Muscle layer of colon (tissue), 2 donors: Measurements from ENCODE around the gene GPR34.
"Not testable (repeated sequence)": the region's sequence is repeated elsewhere in the genome, so short reads cannot be mapped to it uniquely, and the experiment has no call there.

ENCODE experiments used
- H3K27ac ChIP-seq: one replicate; pipeline ENCODE4 v1.7.0; 2013; ENCODE audit warnings: low read depth, mild to moderate bottlenecking, low read length, moderate library complexity
- H3K27me3 ChIP-seq, 2 donors: one replicate each; pipeline ENCODE4 v1.7.0; 2013; ENCODE audit warnings: low read length in 2 of 2, mild to moderate bottlenecking in 2 of 2; ENCODE audit not compliant: insufficient read depth in 2 of 2, control insufficient read depth in 1 of 2
- H3K36me3 ChIP-seq: one replicate; pipeline ENCODE4 v1.7.0; 2013; ENCODE audit warnings: mild to moderate bottlenecking, low read length; ENCODE audit not compliant: insufficient read depth
- H3K4me1 ChIP-seq: one replicate; pipeline ENCODE4 v1.7.0; 2013; ENCODE audit warnings: mild to moderate bottlenecking, low read length; ENCODE audit not compliant: insufficient read depth
- H3K4me3 ChIP-seq, 2 donors: one replicate each; pipeline ENCODE4 v1.7.0; 2013; ENCODE audit warnings: low read length in 2 of 2, low read depth in 1 of 2, mild to moderate bottlenecking in 1 of 2, moderate library complexity in 1 of 2
- H3K9ac ChIP-seq: one replicate; pipeline ENCODE4 v1.7.0; 2013; ENCODE audit warnings: low read length
- H3K9me3 ChIP-seq: one replicate; pipeline ENCODE4 v1.7.0; 2013; ENCODE audit warnings: mild to moderate bottlenecking, low read length
- donor health status: abdominal sarcoma.
- donor health status: Adenocarcinoma of cecum.

Gene GPR34, protein sequence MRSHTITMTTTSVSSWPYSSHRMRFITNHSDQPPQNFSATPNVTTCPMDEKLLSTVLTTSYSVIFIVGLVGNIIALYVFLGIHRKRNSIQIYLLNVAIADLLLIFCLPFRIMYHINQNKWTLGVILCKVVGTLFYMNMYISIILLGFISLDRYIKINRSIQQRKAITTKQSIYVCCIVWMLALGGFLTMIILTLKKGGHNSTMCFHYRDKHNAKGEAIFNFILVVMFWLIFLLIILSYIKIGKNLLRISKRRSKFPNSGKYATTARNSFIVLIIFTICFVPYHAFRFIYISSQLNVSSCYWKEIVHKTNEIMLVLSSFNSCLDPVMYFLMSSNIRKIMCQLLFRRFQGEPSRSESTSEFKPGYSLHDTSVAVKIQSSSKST

DNA sequence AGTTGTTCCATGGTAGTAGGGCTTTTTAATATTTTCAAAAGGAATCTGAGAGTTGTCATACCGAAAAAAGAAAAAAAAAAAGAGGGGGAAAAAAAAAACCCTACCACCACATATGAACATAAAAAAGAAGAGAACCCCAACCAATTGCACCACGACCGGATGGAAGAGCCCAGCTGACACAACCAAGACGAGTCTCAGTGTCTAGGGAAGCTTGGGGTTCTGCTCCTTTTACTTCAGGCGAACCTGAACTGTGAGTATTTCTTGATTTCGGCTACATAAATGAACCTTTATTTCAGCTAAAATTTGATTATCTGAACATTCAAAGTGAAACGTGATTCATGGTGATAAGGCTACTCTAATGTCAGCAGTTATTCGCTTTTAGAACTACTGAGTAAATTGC is at the start of gene GPR34:
GPR34 (plus strand) TSS at position 139 of the 400 bp plus-strand sequence. CDS start 6,661 bp downstream, outside the sequence.
- Histone ChIP-seq H3K4me3 (no peak within 1 kb of the TSS), H3K27ac (no peak within 1 kb of the TSS)

DNA sequence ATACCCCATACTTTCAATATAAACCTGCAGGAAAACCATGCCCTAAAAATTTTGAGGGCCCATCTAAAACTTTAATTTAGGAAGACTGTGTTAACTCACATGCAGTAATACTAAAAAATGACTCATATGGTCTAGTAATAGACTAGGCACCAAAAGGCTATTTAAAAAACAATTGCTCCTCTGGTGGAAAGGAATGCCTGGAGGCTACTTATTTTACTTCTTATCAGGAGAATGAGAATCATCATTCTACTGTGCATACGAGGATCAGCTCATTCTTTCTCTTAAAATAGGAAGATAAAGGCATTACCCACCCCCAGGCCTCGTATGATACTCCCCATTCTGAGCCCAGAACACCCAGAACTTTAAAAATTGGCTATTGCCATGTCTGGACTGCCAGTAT is 42.6 kb upstream of the GPR34 start:
- H3K36me3 ChIP-seq, H3K27me3 ChIP-seq, H3K4me1 ChIP-seq, H3K9ac ChIP-seq, H3K27ac ChIP-seq, H3K9me3 ChIP-seq, H3K4me3 ChIP-seq: not testable (repeated sequence)

More for the DNA sequence above, at the start of gene GPR34:
- Histone ChIP-seq H3K9me3 (no peaks in the 10 kb centered on the region), H3K36me3 (no peaks in the 10 kb centered on the region), H3K27me3 (no peaks in the 10 kb centered on the region), H3K9ac (no peak within 1 kb of the TSS), H3K4me1 (no peaks in the 10 kb centered on the region)

DNA sequence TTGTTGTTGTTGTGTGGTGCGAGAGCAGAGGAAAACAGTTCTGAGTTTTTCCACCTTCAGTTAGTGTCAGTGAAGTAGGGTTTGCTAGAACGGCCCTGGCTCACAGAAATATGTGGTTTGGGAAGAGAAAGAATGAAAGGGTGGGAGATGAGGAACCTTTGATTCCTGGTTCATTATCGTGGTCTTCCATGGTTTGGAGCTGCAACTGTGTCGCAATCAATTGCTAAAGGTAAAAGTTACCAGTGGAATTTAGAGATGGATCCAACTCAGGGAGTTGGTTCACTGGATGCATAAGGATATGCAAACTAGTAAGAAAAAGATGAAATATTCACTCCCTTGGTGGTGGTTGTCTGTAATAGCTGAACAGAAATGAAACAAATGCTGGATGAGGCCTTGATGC is 35.6 kb upstream of the GPR34 start:
- no peaks in the 10 kb centered on the region for H3K9me3 ChIP-seq
- H3K36me3 ChIP-seq, result peaks cover under 1% of the 10 kb centered on the region
- H3K4me1 ChIP-seq, result no peaks in the 10 kb centered on the region
- H3K27ac ChIP-seq, result no peak overlapping the region
- no peak overlapping the region for H3K9ac ChIP-seq
- H3K4me3 ChIP-seq, result no peak overlapping the region
- peaks cover 0 to 5% of the 10 kb centered on the region in 2 donors for H3K27me3 ChIP-seq

DNA sequence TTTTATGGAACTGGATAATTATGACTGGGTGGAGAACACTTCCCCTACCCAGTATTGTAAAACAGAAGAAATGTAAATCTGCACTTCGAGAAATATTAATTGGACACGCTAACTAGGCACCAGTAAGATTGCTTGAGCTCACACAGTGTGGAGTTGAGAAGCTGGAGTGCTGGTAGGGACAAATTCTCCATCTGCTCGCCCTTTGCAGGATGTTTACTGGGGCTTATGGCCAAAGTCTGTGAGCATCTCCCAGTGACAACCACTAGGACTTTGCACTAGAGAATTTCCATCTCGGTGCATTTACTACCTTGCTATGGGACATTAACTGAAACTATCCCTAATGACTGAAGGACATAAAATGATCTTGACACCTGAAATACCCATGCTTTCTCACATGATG is 33.7 kb upstream of the GPR34 start:
- H3K27ac ChIP-seq, result no peak overlapping the region
- no peaks in the 10 kb centered on the region for H3K4me1 ChIP-seq
- no peak overlapping the region for H3K4me3 ChIP-seq
- H3K9me3 ChIP-seq, result no peaks in the 10 kb centered on the region
- H3K36me3 ChIP-seq, result peaks cover 7% of the 10 kb centered on the region
- H3K27me3 ChIP-seq, result peaks cover 0 to 5% of the 10 kb centered on the region in 2 donors
- H3K9ac ChIP-seq, result no peak overlapping the region

DNA sequence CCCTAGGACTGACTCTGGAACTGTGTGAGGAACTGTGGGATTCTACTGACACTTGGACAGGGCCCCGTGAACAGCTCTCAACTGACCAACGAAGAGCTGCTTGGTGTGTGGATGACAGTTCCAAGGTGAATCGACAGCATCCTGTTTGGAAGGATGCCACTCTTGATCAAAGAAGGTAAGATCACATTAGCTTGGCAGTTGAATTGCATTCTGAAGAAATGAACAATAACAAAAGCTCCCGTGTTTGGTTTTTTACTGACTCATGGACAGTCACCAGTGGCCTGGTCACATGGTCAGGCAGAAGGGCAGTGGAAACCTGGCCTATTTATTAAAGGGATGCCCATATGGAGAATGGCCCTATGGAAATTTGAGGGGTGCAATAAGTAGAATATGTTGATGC is 33.1 kb upstream of the GPR34 start:
- Histone ChIP-seq H3K4me3 (no peak overlapping the region), H3K9me3 (no peaks in the 10 kb centered on the region), H3K36me3 (peaks cover 7% of the 10 kb centered on the region), H3K9ac (no peak overlapping the region), H3K4me1 (no peaks in the 10 kb centered on the region), H3K27ac (no peak overlapping the region), H3K27me3 (peaks cover 0 to 5% of the 10 kb centered on the region in 2 donors)

DNA sequence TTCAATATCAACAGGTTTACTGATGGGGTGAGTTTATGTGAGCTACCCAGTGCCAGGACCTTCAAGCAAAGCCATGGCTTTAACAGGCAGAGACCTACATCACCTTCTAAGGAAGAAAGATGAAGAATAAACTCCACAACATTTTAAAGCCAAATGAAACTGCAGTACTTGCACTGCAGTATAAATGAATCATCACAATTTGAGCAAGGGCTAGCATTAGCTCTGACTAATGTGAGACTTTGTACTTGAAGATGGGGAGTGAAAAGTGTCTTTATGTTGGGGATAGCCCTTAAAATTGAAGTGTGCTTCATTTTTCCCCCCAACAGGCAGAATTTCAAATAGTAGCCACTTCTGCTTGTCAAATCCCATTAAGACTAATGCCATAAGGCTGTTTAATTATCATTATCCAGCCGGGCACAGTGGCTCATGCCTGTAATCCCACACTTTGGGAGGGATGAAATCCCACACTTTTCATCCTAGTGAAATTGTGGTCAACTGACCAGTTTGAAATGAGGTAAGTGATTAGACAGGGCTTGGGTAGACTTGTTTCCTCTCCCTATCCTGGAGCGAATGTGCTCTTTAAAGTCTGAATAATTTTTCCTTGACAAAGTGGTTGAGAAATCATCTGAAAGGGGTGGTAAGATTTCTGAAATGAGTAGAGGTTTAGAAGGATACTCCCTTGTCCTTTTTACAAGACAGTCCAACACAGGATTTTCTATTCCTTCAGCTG is 27.2 kb upstream of the GPR34 start:
- H3K4me3 ChIP-seq, result no peak overlapping the region
- H3K27ac ChIP-seq, result no peak overlapping the region
- peaks cover 2% of the 10 kb centered on the region for H3K4me1 ChIP-seq
- H3K9me3 ChIP-seq, result no peaks in the 10 kb centered on the region
- H3K27me3 ChIP-seq, result no peaks in the 10 kb centered on the region
- peak overlapping the region; percentile 17 for H3K9ac ChIP-seq
- peaks cover 7% of the 10 kb centered on the region for H3K36me3 ChIP-seq

DNA sequence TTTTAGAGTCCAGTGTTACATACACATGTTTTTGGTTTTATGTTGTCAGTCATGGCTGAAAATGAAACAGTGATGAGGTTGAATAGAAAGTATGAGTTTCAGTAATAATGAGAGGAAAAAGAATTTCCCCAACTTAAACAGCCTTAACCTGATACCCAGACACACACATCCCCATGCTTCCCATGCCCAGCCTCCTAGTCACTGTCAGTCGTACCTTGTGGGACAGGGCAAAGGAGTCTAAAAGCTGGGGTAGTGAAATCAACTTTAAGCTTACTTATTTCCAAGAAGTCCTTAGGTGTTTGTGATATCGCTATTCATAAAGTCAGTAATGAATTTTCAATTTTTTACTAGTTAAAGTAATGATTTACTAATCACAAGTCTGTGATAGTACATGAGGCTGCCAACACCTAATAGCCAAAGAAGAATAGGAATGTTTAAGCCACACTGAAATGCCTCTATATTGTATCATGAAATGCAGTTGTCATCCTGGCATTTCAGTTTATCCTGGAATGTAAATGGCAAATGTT is 24.3 kb upstream of the GPR34 start:
- H3K27ac ChIP-seq, result no peak overlapping the region
- no peaks in the 10 kb centered on the region for H3K36me3 ChIP-seq
- no peaks in the 10 kb centered on the region for H3K27me3 ChIP-seq
- no peak overlapping the region for H3K9ac ChIP-seq
- H3K4me1 ChIP-seq, result peaks cover 5% of the 10 kb centered on the region
- H3K9me3 ChIP-seq, result no peaks in the 10 kb centered on the region
- H3K4me3 ChIP-seq, result no peak overlapping the region

DNA sequence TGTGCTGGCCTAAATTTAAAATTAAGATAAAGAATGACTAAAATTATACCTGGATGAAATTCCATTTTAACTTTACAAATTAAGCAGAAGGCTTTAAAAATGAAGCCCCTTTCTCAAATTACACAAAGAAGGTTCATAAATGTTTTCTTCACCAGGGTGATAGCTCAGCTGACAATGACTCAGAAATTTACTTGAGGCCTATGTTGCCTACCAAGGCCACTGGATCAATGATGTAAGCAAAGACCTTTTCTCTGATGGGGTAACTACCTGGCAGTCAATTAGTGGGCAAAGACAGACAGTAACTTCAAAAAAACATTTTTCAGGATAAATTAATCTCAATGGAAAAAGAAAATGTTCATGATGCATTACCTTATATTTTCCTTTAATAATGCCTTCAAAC is 23.9 kb upstream of the GPR34 start:
- no peak overlapping the region for H3K9ac ChIP-seq
- no peaks in the 10 kb centered on the region for H3K36me3 ChIP-seq
- no peak overlapping the region for H3K4me3 ChIP-seq
- H3K27me3 ChIP-seq, result no peaks in the 10 kb centered on the region
- H3K27ac ChIP-seq, result no peak overlapping the region
- H3K9me3 ChIP-seq, result no peaks in the 10 kb centered on the region
- peaks cover 5% of the 10 kb centered on the region for H3K4me1 ChIP-seq

DNA sequence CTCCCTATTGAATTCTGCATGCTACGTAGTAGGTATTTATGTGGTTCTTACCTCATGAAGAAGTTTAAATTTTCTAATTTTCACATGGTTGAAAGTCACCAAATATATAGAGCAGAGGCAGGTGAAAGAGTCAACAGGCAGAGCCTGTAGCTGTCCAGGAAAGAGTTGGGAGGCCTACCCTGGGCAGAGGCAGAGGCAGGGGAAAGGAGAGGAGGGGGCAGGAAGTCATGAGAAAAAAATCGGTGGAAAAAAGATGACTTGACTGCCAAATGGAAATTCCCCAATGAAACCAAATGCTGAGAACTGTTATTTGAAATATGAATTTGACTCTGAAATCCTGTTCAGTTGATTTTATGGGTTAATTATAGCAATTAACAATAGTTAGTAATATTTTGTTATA is 23.1 kb upstream of the GPR34 start:
- Histone ChIP-seq H3K4me1 (peaks cover 5% of the 10 kb centered on the region), H3K4me3 (no peak overlapping the region), H3K27ac (no peak overlapping the region), H3K9me3 (no peaks in the 10 kb centered on the region), H3K9ac (no peak overlapping the region), H3K36me3 (no peaks in the 10 kb centered on the region), H3K27me3 (no peaks in the 10 kb centered on the region)

DNA sequence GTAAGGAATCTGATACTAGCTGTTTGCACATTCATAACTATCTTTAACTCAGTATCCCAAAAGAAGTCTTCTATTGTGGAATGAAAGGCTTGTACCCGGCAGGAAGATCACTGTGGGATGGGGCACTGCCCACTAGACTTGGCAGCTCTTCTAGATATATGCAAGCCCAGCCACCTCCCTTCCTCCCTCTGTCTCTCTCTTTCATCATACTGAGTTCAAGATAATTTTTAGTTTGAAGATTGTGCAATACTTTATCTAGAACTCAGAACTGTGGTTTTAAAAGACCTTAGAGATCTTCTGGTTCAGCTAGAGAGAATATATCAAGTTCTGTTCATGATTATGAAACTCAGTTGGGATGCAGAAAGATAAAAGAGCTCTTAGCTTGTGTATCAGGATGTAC is 22.5 kb upstream of the GPR34 start:
- no peak overlapping the region for H3K27ac ChIP-seq
- H3K27me3 ChIP-seq, result no peaks in the 10 kb centered on the region

DNA sequence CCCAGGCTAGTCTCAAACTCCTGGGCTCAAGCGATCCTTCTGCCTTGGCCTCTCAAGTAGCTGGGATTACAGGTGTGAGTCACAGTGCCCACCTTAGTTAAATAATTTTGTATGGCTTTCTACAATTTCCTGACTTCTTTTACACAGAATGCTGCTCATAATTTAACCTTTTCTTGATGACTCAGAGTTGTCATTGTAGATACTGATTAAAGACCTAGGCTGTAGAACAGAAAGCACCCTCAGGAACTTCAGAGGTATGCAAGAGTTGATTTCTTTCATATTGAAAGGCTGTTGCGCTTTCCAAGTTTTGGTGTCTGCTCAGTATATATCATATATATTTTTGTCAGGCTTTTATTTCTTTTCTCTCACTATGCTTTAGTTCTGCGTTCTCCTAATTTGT is 21.1 kb upstream of the GPR34 start:
- no peak overlapping the region for H3K4me3 ChIP-seq
- no peaks in the 10 kb centered on the region for H3K27me3 ChIP-seq
- H3K4me1 ChIP-seq, result peaks cover 5% of the 10 kb centered on the region
- H3K9ac ChIP-seq, result no peak overlapping the region
- no peak overlapping the region for H3K27ac ChIP-seq
- H3K9me3 ChIP-seq, result no peaks in the 10 kb centered on the region
- H3K36me3 ChIP-seq, result no peaks in the 10 kb centered on the region

More for the DNA sequence above, 22.5 kb upstream of the GPR34 start:
- Histone ChIP-seq H3K36me3 (no peaks in the 10 kb centered on the region), H3K9ac (no peak overlapping the region), H3K4me3 (no peak overlapping the region), H3K4me1 (peaks cover 5% of the 10 kb centered on the region), H3K9me3 (no peaks in the 10 kb centered on the region)
